HUES48 (cell line): ENCODE data around the gene WDFY2.
"Not testable (repeated sequence)": the region's sequence is repeated elsewhere in the genome, so short reads cannot be mapped to it uniquely, and the experiment has no call there.

Experiments used
- H3K27ac ChIP-seq: one replicate; pipeline ENCODE4 v1.7.0; 2013; ENCODE audit warnings: low read depth, low read length, inconsistent platforms
- H3K27me3 ChIP-seq: 2 replicates; pipeline ENCODE4 v1.6.1; 2013; ENCODE audit warnings: mild to moderate bottlenecking, low read length; ENCODE audit not compliant: control insufficient read depth, insufficient read depth
- H3K36me3 ChIP-seq: 2 replicates; pipeline ENCODE4 v1.6.1; 2013; ENCODE audit warnings: low read length; ENCODE audit not compliant: control insufficient read depth, insufficient read depth
- H3K4me1 ChIP-seq: 2 replicates; pipeline ENCODE4 v1.6.1; 2013; ENCODE audit warnings: mild to moderate bottlenecking, low read length; ENCODE audit not compliant: control insufficient read depth, insufficient read depth
- H3K4me3 ChIP-seq: 2 replicates; pipeline ENCODE4 v1.5.1; 2013; ENCODE audit warnings: mild to moderate bottlenecking, low read depth, low read length
- H3K9ac ChIP-seq: 2 replicates; pipeline ENCODE4 v1.6.1; 2013; ENCODE audit warnings: mild to moderate bottlenecking, low read depth, low read length, moderate library complexity
- H3K9me3 ChIP-seq: 2 replicates; pipeline ENCODE4 v1.6.1; 2013; ENCODE audit warnings: low read length; ENCODE audit not compliant: control insufficient read depth, insufficient read depth

WDFY2 gene

GRCh38 chr13:51688937-51689662, 104.8 kb downstream of the WDFY2 start:
- no peaks in the 10 kb centered on the region for H3K36me3 ChIP-seq
- H3K27ac ChIP-seq, result peak overlapping the region; percentile 62
- no peaks in the 10 kb centered on the region for H3K9me3 ChIP-seq
- no peak overlapping the region for H3K9ac ChIP-seq
- peaks cover 24% of the 10 kb centered on the region for H3K4me1 ChIP-seq
- H3K27me3 ChIP-seq, result no peaks in the 10 kb centered on the region
- H3K4me3 ChIP-seq, result no peak overlapping the region

- H3K4me1 ChIP-seq, result peaks cover 24% of the 10 kb centered on the region
- no peak overlapping the region for H3K4me3 ChIP-seq
- no peaks in the 10 kb centered on the region for H3K36me3 ChIP-seq
- no peak overlapping the region for H3K9ac ChIP-seq
- H3K27me3 ChIP-seq, result no peaks in the 10 kb centered on the region
- H3K27ac ChIP-seq, result peak overlapping the region; percentile 62
- no peaks in the 10 kb centered on the region for H3K9me3 ChIP-seq
These were observed 105.4 kb downstream of the WDFY2 start for GRCh38 chr13:51689663-51689996.

DNA sequence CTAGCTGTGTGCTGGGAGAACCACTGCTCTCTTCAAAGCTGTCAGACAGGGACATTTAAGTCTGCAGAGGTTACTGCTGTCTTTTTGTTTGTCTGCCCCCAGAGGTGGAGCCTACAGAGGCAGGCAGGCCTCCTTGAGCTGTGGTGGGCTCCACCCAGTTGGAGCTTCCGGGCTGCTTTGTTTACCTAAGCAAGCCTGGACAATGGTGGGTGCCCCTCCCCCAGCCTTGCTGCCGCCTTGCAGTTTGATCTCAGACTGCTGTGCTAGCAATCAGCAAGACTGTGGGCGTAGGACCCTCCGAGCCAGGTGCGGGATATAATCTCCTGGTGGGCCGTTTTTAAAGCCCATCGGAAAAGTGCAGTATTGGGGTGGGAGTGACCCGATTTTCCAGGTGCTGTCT, 111.4 kb downstream of the WDFY2 start:
- H3K9ac ChIP-seq, H3K9me3 ChIP-seq, H3K4me1 ChIP-seq, H3K4me3 ChIP-seq, H3K27me3 ChIP-seq, H3K27ac ChIP-seq, H3K36me3 ChIP-seq: not testable (repeated sequence)

GRCh38 chr13:51697181-51697580, 112.9 kb downstream of the WDFY2 start:
- H3K27me3 ChIP-seq, result no peaks in the 10 kb centered on the region
- no peaks in the 10 kb centered on the region for H3K4me1 ChIP-seq
- H3K27ac ChIP-seq, result no peak overlapping the region
- H3K4me3 ChIP-seq, result no peak overlapping the region
- no peaks in the 10 kb centered on the region for H3K36me3 ChIP-seq
- no peak overlapping the region for H3K9ac ChIP-seq
- H3K9me3 ChIP-seq, result peaks cover 4% of the 10 kb centered on the region; the same call in 1 of the 2 replicates

GRCh38 chr13:51697855-51698254, 113.6 kb downstream of the WDFY2 start:
- no peaks in the 10 kb centered on the region for H3K4me1 ChIP-seq
- no peaks in the 10 kb centered on the region for H3K36me3 ChIP-seq
- H3K27me3 ChIP-seq, result no peaks in the 10 kb centered on the region
- no peak overlapping the region for H3K9ac ChIP-seq
- no peak overlapping the region for H3K4me3 ChIP-seq
- H3K9me3 ChIP-seq, result peaks cover 4% of the 10 kb centered on the region; the same call in 1 of the 2 replicates
- no peak overlapping the region for H3K27ac ChIP-seq

DNA sequence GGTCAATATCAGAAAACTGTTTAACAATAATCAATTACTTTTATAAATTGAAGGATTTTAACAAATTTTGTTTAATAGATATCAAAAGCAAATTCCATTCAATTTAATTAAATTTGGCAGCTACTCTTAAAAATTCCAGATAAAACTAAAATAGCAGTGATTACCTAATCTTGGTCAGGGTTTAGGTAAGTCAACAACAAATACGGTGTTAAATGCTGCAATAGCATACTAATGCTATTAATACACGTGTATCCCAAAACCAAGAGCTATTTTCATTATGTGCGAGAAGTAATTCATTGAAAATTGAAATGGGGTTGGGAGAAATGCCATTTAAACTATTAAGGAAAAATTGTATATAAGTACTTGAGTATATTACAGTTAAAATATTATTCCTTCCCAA, 114.1 kb downstream of the WDFY2 start:
- H3K9me3 ChIP-seq, result peaks cover 4% of the 10 kb centered on the region; the same call in 1 of the 2 replicates
- H3K9ac ChIP-seq, result no peak overlapping the region
- no peak overlapping the region for H3K4me3 ChIP-seq
- H3K27ac ChIP-seq, result no peak overlapping the region
- H3K36me3 ChIP-seq, result no peaks in the 10 kb centered on the region
- H3K4me1 ChIP-seq, result no peaks in the 10 kb centered on the region
- H3K27me3 ChIP-seq, result no peaks in the 10 kb centered on the region

DNA sequence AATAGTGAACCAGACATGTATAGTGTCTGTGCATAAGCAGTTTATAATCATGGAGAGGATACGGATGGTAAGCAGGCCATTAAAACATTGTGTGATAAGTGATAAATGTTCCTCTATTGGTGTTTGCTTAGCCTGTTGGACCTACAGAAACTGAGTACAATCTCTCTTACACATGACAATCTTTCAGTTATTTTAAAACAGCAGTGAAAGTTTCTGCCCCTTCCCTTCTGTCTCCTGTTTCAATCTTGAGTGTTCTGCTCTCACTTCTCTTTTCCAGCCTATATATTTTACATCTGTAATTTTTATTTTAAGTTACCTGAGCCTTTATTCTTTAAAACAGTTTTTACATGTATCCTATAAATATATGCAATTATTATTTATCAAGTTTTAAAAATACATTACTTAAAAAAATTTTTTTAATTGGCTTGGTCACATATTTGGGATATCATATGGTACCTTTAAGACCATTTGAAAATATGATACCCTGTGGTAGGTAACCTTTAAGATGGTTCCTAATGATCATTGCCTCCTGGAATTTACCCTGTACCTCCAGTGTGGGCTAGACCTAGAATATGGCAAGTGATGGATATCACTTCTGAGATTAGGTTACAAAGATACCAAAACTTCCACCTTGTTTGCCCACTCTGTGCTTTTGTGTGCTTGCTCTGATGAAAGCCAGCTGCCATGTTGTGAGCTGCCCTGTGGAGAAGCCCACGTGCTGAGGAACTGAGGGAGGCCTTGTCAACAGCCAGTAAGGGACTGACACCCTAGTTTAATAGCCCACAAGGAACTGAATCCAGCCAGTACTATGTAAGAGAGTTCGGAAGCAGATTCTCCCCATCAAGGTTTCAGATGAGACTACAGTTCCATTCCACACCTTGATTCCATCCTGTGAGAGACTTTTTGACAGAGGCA, 120.4 kb downstream of the WDFY2 start:
- Histone ChIP-seq H3K9me3 (no peaks in the 10 kb centered on the region), H3K9ac (no peak overlapping the region), H3K36me3 (no peaks in the 10 kb centered on the region), H3K27ac (no peak overlapping the region), H3K4me1 (no peaks in the 10 kb centered on the region), H3K27me3 (no peaks in the 10 kb centered on the region), H3K4me3 (no peak overlapping the region)

GRCh38 chr13:51707461-51707860, 123.2 kb downstream of the WDFY2 start:
- Histone ChIP-seq H3K4me3 (no peak overlapping the region), H3K36me3 (no peaks in the 10 kb centered on the region), H3K27me3 (no peaks in the 10 kb centered on the region), H3K4me1 (no peaks in the 10 kb centered on the region), H3K9ac (no peak overlapping the region), H3K9me3 (no peaks in the 10 kb centered on the region), H3K27ac (no peak overlapping the region)

DNA sequence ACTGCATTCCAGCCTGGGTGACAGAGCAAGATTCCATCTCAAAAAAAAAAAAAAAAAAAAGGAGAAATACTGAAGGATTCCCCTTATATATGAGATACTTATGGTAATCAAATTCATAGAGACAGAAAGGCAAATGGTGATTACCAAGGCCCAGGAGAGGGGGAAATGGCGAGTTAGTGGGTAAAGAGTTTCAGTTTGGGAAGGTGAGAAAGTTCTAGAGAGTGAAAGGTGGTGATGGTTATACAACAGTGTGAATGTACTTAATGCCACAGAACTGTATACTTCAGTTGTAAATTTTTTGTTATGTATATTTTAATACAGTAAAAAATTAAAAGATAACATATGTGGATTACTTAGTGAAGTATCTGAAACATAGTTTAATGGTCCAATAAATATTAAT, 129.5 kb downstream of the WDFY2 start:
- H3K9me3 ChIP-seq, result no peaks in the 10 kb centered on the region
- H3K36me3 ChIP-seq, result peaks cover 3% of the 10 kb centered on the region; the same call in 1 of the 2 replicates
- no peak overlapping the region for H3K9ac ChIP-seq
- no peaks in the 10 kb centered on the region for H3K27me3 ChIP-seq
- H3K4me3 ChIP-seq, result no peak overlapping the region
- H3K27ac ChIP-seq, result no peak overlapping the region
- H3K4me1 ChIP-seq, result no peaks in the 10 kb centered on the region

DNA sequence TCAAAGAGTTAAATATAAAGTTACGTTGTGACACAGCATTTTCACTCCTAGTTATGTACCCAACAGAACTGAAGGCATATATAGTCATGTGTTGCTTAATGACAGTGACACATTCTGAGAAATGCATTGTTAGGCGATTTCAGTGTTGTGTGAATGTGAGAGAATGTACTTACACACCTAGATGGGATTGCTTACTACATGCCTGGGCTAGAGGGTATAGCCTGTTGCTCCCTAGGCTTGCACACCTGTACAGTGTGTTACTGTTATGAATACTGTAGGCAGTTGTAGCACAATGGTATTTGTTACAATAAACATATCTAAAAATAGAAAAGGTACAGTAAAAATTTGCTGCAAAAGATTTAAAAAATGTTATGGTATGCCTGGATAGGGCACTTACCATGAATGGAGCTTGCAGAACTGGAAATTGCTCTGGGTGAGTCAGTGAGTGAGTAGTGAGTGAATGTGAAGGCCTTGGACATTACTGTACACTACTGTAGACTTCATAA, 130.5 kb downstream of the WDFY2 start:
- Histone ChIP-seq H3K27ac (no peak overlapping the region), H3K4me1 (peaks cover 2% of the 10 kb centered on the region; the same call in 1 of the 2 replicates), H3K27me3 (no peaks in the 10 kb centered on the region), H3K4me3 (no peak overlapping the region), H3K9ac (no peak overlapping the region), H3K36me3 (peaks cover 3% of the 10 kb centered on the region; the same call in 1 of the 2 replicates), H3K9me3 (no peaks in the 10 kb centered on the region)

DNA sequence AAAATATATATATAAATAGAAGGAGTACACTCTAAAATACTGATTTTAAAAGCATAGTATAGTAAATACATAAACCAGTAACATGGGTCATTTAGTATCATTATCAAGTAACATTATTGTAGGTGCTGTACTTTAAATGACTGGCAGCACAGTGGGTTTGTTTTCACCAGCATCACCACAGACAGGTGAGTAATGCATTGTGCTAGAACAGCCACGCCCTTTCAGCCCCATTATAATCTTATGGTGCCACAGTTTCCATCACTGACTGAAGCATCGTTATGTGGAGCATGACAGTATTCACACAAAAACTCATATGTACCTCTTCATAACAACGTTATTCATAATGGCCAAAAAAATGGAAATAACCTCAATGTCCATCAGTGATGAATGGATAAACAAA, 131.4 kb downstream of the WDFY2 start:
- H3K9me3 ChIP-seq, result no peaks in the 10 kb centered on the region
- no peaks in the 10 kb centered on the region for H3K27me3 ChIP-seq
- H3K36me3 ChIP-seq, result peaks cover 3% of the 10 kb centered on the region; the same call in 1 of the 2 replicates
- H3K27ac ChIP-seq, result no peak overlapping the region
- H3K9ac ChIP-seq, result no peak overlapping the region
- H3K4me3 ChIP-seq, result no peak overlapping the region
- H3K4me1 ChIP-seq, result peaks cover 6% of the 10 kb centered on the region; the same call in 1 of the 2 replicates
